HG02759 (cell line): ENCODE results near the gene CYP19A1.

Experiments used
- ATAC-seq: cut with Tn5 transposase; IDR thresholded peaks from one replicate; pipeline ENCODE4 v1.9.1; 2021; ENCODE audit warnings: mild to moderate bottlenecking, moderate library complexity; ENCODE audit not compliant: unreplicated experiment

CYP19A1 gene

GRCh38 chr15:51363383-51363782 is 25.0 kb upstream of the CYP19A1 start:
- no peak for ATAC-seq

- ATAC-seq = no peak
Measured at GRCh38 chr15:51359981-51360380, 21.6 kb upstream of the CYP19A1 start.

GRCh38 chr15:51356983-51357382 is 18.6 kb upstream of the CYP19A1 start:
- ATAC-seq = no peak

- ATAC-seq = no peak
Measured at GRCh38 chr15:51356147-51356546, 17.8 kb upstream of the CYP19A1 start.

GRCh38 chr15:51355096-51355495 is 16.7 kb upstream of the CYP19A1 start:
- no peak for ATAC-seq

- no peak for ATAC-seq
Measured at GRCh38 chr15:51353976-51354375, 15.6 kb upstream of the CYP19A1 start.

GRCh38 chr15:51350723-51351122 is 12.3 kb upstream of the CYP19A1 start:
- ATAC-seq = no peak

- no peak for ATAC-seq
Measured at GRCh38 chr15:51349156-51349844, 10.9 kb upstream of the CYP19A1 start.

GRCh38 chr15:51348688-51349087 is 10.3 kb upstream of the CYP19A1 start:
- peak; percentile 94 for ATAC-seq

GRCh38 chr15:51346136-51346535 is 7.7 kb upstream of the CYP19A1 start:
- no peak for ATAC-seq

GRCh38 chr15:51343466-51343865 is 5.1 kb upstream of the CYP19A1 start:
- ATAC-seq = no peak

- ATAC-seq = no peak
Measured at GRCh38 chr15:51342227-51342999, 4.0 kb upstream of the CYP19A1 start.

- ATAC-seq = no peak
Measured at GRCh38 chr15:51341366-51342226, 3.2 kb upstream of the CYP19A1 start, which contains the start of gene GLDN. TSS of gene GLDN (plus strand) at chr15:51341655. CDS start at chr15:51341685, 30 bp downstream.

- ATAC-seq = peak; percentile 77
Measured at GRCh38 chr15:51335538-51336410, 2.6 kb downstream of the CYP19A1 start.

- ATAC-seq = peak; percentile 11
Measured at GRCh38 chr15:51335087-51335486, 3.3 kb downstream of the CYP19A1 start.

GRCh38 chr15:51334011-51334451 is 4.4 kb downstream of the CYP19A1 start:
- ATAC-seq = no peak

GRCh38 chr15:51333571-51333970 is 4.8 kb downstream of the CYP19A1 start:
- ATAC-seq = no peak

GRCh38 chr15:51332206-51333147 is 5.9 kb downstream of the CYP19A1 start:
- ATAC-seq = no peak

GRCh38 chr15:51331141-51331540 is 7.3 kb downstream of the CYP19A1 start:
- ATAC-seq = no peak
